H9 (cell line): Measurements from ENCODE around the gene ZC3H12D. TPM values are rescaled to one million over a fixed set of nuclear protein-coding genes. Genes with fewer than 3 reads are reported as not detected.

Experiments
- DNase-seq: peaks from one replicate; pipeline ENCODE4 v3.0.0-alpha.2; 2017
- H2AFZ ChIP-seq: one replicate; pipeline ENCODE4 v1.6.1; 2013; ENCODE audit warnings: mild to moderate bottlenecking, low read length, control low read depth, moderate library complexity
- H2AK5ac ChIP-seq: 2 replicates; pipeline ENCODE4 v1.6.1; 2013; ENCODE audit warnings: low read length, control low read depth, mixed read lengths; ENCODE audit not compliant: insufficient read length
- H2BK120ac ChIP-seq: one replicate; pipeline ENCODE4 v1.6.1; 2013; ENCODE audit warnings: low read depth, mild to moderate bottlenecking, low read length, control low read depth, inconsistent platforms; ENCODE audit not compliant: poor library complexity, severe bottlenecking
- H2BK12ac ChIP-seq: 2 replicates; pipeline ENCODE4 v1.6.1; 2013; ENCODE audit warnings: low read length, control low read depth, mixed read lengths, low read depth; ENCODE audit not compliant: insufficient read length
- H2BK15ac ChIP-seq: 2 replicates; pipeline ENCODE4 v1.6.1; 2013; ENCODE audit warnings: low read depth, low read length, control low read depth
- H2BK20ac ChIP-seq: one replicate; pipeline ENCODE4 v1.6.1; 2013; ENCODE audit warnings: low read depth, mild to moderate bottlenecking, low read length, control low read depth, inconsistent platforms; ENCODE audit not compliant: poor library complexity, severe bottlenecking
- H2BK5ac ChIP-seq: 2 replicates; pipeline ENCODE4 v1.6.1; 2013; ENCODE audit warnings: low read length, control low read depth, mixed read lengths; ENCODE audit not compliant: insufficient read length
- H3K14ac ChIP-seq: 2 replicates; pipeline ENCODE4 v1.6.1; 2013; ENCODE audit warnings: low read length, control low read depth; ENCODE audit not compliant: insufficient read depth
- H3K18ac ChIP-seq: 2 replicates; pipeline ENCODE4 v1.6.1; 2013; ENCODE audit warnings: low read depth, mild to moderate bottlenecking, mixed read lengths, low read length, control low read depth; ENCODE audit not compliant: insufficient read length
- H3K23ac ChIP-seq: 2 replicates; pipeline ENCODE4 v1.6.1; 2013; ENCODE audit warnings: low read length, control low read depth, mixed read lengths, low read depth; ENCODE audit not compliant: insufficient read length
- H3K23me2 ChIP-seq: 2 replicates; pipeline ENCODE4 v1.6.1; 2013; ENCODE audit warnings: low read depth, mild to moderate bottlenecking, mixed read lengths, low read length, control low read depth; ENCODE audit not compliant: insufficient read length, poor library complexity, severe bottlenecking
- H3K27ac ChIP-seq: 2 replicates; pipeline ENCODE4 v1.5.1; 2013; ENCODE audit warnings: low read length, control low read depth, mixed read lengths, low read depth; ENCODE audit not compliant: insufficient read length
- H3K27me3 ChIP-seq: 2 replicates; pipeline ENCODE4 v1.6.1; 2013; ENCODE audit warnings: low read length, control low read depth, inconsistent platforms; ENCODE audit not compliant: insufficient read depth
- H3K4ac ChIP-seq: 2 replicates; pipeline ENCODE4 v1.6.1; 2013; ENCODE audit warnings: low read depth, mild to moderate bottlenecking, control low read depth, inconsistent platforms, low read length, moderate library complexity
- H3K4me1 ChIP-seq: 2 replicates; pipeline ENCODE4 v1.6.1; 2013; ENCODE audit warnings: low read length, control low read depth, inconsistent platforms; ENCODE audit not compliant: insufficient read depth
- H3K4me2 ChIP-seq: 2 replicates; pipeline ENCODE4 v1.6.1; 2013; ENCODE audit warnings: low read length, control low read depth, mixed read lengths; ENCODE audit not compliant: insufficient read length, insufficient read depth
- H3K56ac ChIP-seq: 2 replicates; pipeline ENCODE4 v1.6.1; 2013; ENCODE audit warnings: low read depth, mild to moderate bottlenecking, mixed read lengths, low read length, control low read depth; ENCODE audit not compliant: insufficient read length
- H3K79me1 ChIP-seq: 2 replicates; pipeline ENCODE4 v1.6.1; 2013; ENCODE audit warnings: low read depth, mild to moderate bottlenecking, moderate library complexity, low read length, control low read depth, inconsistent platforms; ENCODE audit not compliant: insufficient read depth, poor library complexity, severe bottlenecking
- H3K79me2 ChIP-seq: 2 replicates; pipeline ENCODE4 v1.6.1; 2013; ENCODE audit warnings: low read length, control low read depth, inconsistent platforms; ENCODE audit not compliant: insufficient read depth
- H3K9ac ChIP-seq: 2 replicates; pipeline ENCODE4 v1.6.1; 2013; ENCODE audit warnings: low read length, control low read depth, mixed read lengths; ENCODE audit not compliant: insufficient read length; ENCODE audit errors: extremely low read depth
- H3K9me3 ChIP-seq: one replicate; pipeline ENCODE4 v1.6.1; 2013; ENCODE audit warnings: low read depth, low read length, inconsistent platforms; ENCODE audit not compliant: control insufficient read depth
- H3T11ph ChIP-seq: one replicate; pipeline ENCODE4 v1.6.1; 2013; ENCODE audit warnings: mild to moderate bottlenecking, low read length, control low read depth, inconsistent platforms
- H4K20me1 ChIP-seq: one replicate; pipeline ENCODE4 v1.6.1; 2013; ENCODE audit not compliant: control insufficient read depth, insufficient read length, insufficient read depth
- H4K5ac ChIP-seq: 2 replicates; pipeline ENCODE4 v1.6.1; 2013; ENCODE audit warnings: low read depth, mild to moderate bottlenecking, mixed read lengths, low read length, control low read depth; ENCODE audit not compliant: insufficient read length
- H4K8ac ChIP-seq: replicated peaks from 2 replicates; pipeline ENCODE4 v1.6.1; 2013; ENCODE audit warnings: low read length, control low read depth, mixed read lengths, low read depth; ENCODE audit not compliant: insufficient read length
- H4K91ac ChIP-seq: 2 replicates; pipeline ENCODE4 v1.6.1; 2013; ENCODE audit warnings: low read depth, mild to moderate bottlenecking, moderate library complexity, mixed read lengths, low read length, control low read depth; ENCODE audit not compliant: insufficient read length
- H3K27ac Mint-ChIP-seq, 3 experiments: 2 replicates in 2 of 3; 3 replicates in 1 of 3; pipeline ENCODE4 v1.8.0; 2020 to 2021; ENCODE audit warnings: mixed read lengths in 3 of 3, mild to moderate bottlenecking in 1 of 3, moderate library complexity in 1 of 3
- H3K27me3 Mint-ChIP-seq: 2 replicates; pipeline ENCODE4 v1.8.0; 2021; ENCODE audit warnings: low read depth, mild to moderate bottlenecking, moderate library complexity, mixed read lengths
- H3K36me3 Mint-ChIP-seq, 3 experiments: 2 replicates in 2 of 3; 3 replicates in 1 of 3; pipeline ENCODE4 v1.8.0; 2020 to 2021; ENCODE audit warnings: low read depth in 3 of 3, mixed read lengths in 3 of 3; ENCODE audit not compliant: insufficient read depth in 1 of 3
- H3K4me1 Mint-ChIP-seq, 2 experiments: 2 replicates each; pipeline ENCODE4 v1.8.0; 2020; ENCODE audit warnings: mixed read lengths in 2 of 2
- H3K4me3 Mint-ChIP-seq, 2 experiments: 2 replicates in 1 of 2; 3 replicates in 1 of 2; pipeline ENCODE4 v1.8.0; 2020 to 2021; ENCODE audit warnings: mild to moderate bottlenecking in 2 of 2, mixed read lengths in 2 of 2, moderate library complexity in 1 of 2
- H3K9me3 Mint-ChIP-seq, 2 experiments: 2 replicates in 1 of 2; 3 replicates in 1 of 2; pipeline ENCODE4 v1.8.0; 2020; ENCODE audit warnings: mild to moderate bottlenecking in 2 of 2, mixed read lengths in 2 of 2, moderate library complexity in 1 of 2
- WGBS: extraction: QIAGEN DNeasy Blood & Tissue Kit; methylation state at CpG from one replicate; pipeline ENCODE4 v1.1.7; 2013; ENCODE audit warnings: missing lambda C conversion rate, low lambda C conversion rate, mixed read lengths; ENCODE audit not compliant: insufficient read length; ENCODE audit errors: extremely low coverage; 5-methylcytosine and 5-hydroxymethylcytosine counted together
- total RNA-seq: library from RNA; stranded (reverse); gene quantifications from 2 replicates; pipeline ENCODE4 v1.2.1, GENCODE V29; 2021
- TF ChIP-seq, protein P1 (sequence below): fragments of 200-600 bp; sonication (generic); conservative IDR thresholded peaks from 3 replicates; pipeline ENCODE4 v1.8.0; 2021; ENCODE audit warnings: antibody characterized with exemption, mild to moderate bottlenecking

Gene ZC3H12D
- total RNA-seq, 1 experiment from 2014 or later = 0.07 TPM

- H3K14ac ChIP-seq = no peak overlapping the region
- no peak overlapping the region for H2AK5ac ChIP-seq
- Mint-ChIP-seq H3K9me3 (no peaks in the 10 kb centered on the region), H3K27ac (no peak overlapping the region), H3K27me3 (peaks cover 2% of the 10 kb centered on the region), H3K36me3 (no peaks in the 10 kb centered on the region), H3K4me3 (no peak overlapping the region), H3K4me1 (peaks cover 0 to 11% of the 10 kb centered on the region in 2 experiments; a peak in 1 of 4 replicates)
- H3K27me3 ChIP-seq = no peaks in the 10 kb centered on the region
- H2AFZ ChIP-seq = no peak overlapping the region
- H3K79me2 ChIP-seq = no peaks in the 10 kb centered on the region
- H2BK120ac ChIP-seq = no peak overlapping the region
- H3K4me1 ChIP-seq = no peaks in the 10 kb centered on the region
- no peak overlapping the region for H3K9ac ChIP-seq
- H2BK5ac ChIP-seq = no peak overlapping the region
- H4K91ac ChIP-seq = no peak overlapping the region
- H2BK20ac ChIP-seq = no peak overlapping the region
- no peaks in the 10 kb centered on the region for H4K20me1 ChIP-seq
- no peak overlapping the region for H4K5ac ChIP-seq
- H3K4me2 ChIP-seq = no peak overlapping the region
- H3K79me1 ChIP-seq = no peaks in the 10 kb centered on the region
- H3K9me3 ChIP-seq = no peaks in the 10 kb centered on the region
- no peak overlapping the region for H3K56ac ChIP-seq
- H3K18ac ChIP-seq = no peak overlapping the region
- no peak overlapping the region for H2BK15ac ChIP-seq
- H3T11ph ChIP-seq = no peak overlapping the region
- WGBS = no CpG with 5 or more reads among the region's 3 CpGs
- no peak overlapping the region for H3K23ac ChIP-seq
- H3K4ac ChIP-seq = no peak overlapping the region
- TF ChIP-seq, protein P1, sequence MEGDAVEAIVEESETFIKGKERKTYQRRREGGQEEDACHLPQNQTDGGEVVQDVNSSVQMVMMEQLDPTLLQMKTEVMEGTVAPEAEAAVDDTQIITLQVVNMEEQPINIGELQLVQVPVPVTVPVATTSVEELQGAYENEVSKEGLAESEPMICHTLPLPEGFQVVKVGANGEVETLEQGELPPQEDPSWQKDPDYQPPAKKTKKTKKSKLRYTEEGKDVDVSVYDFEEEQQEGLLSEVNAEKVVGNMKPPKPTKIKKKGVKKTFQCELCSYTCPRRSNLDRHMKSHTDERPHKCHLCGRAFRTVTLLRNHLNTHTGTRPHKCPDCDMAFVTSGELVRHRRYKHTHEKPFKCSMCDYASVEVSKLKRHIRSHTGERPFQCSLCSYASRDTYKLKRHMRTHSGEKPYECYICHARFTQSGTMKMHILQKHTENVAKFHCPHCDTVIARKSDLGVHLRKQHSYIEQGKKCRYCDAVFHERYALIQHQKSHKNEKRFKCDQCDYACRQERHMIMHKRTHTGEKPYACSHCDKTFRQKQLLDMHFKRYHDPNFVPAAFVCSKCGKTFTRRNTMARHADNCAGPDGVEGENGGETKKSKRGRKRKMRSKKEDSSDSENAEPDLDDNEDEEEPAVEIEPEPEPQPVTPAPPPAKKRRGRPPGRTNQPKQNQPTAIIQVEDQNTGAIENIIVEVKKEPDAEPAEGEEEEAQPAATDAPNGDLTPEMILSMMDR = no peak
- no peak overlapping the region for H2BK12ac ChIP-seq
- no peaks in the 10 kb centered on the region for H3K23me2 ChIP-seq
- H3K27ac ChIP-seq = no peak overlapping the region
- DNase-seq = no peak
- no peak overlapping the region for H4K8ac ChIP-seq
Observed at GRCh38 chr6:149438855-149439254, 46.0 kb downstream of the ZC3H12D start.
